Measurements from ENCODE around the gene GPN2. TPM values are rescaled to one million over a fixed set of nuclear protein-coding genes. Genes with fewer than 3 reads are reported as not detected.

GPN2 gene
- polyA plus RNA-seq, 1 donor (not counting 4 experiments of a cell fraction or from before 2014, with no cell fraction given): 31.9 TPM

GRCh38 chr1:26855636-26856035, 34.4 kb downstream of the GPN2 start:
- no peaks in the 10 kb centered on the region for H3K27me3 ChIP-seq (ENCODE audit: control insufficient read depth, extremely low read depth, insufficient read depth, low read length)
- no peaks in the 10 kb centered on the region for H3K9me1 ChIP-seq (ENCODE audit: control insufficient read depth, extremely low read depth, insufficient read depth, low read length)
- peak overlapping the region; percentile 100 for H3K27ac ChIP-seq (ENCODE audit: control insufficient read depth, insufficient read depth, low read length)
- TF ChIP-seq EZH2 (IDR thresholded peaks at IDR 0.05; ENCODE audit: low read length): no peak
- TF ChIP-seq, protein P1, sequence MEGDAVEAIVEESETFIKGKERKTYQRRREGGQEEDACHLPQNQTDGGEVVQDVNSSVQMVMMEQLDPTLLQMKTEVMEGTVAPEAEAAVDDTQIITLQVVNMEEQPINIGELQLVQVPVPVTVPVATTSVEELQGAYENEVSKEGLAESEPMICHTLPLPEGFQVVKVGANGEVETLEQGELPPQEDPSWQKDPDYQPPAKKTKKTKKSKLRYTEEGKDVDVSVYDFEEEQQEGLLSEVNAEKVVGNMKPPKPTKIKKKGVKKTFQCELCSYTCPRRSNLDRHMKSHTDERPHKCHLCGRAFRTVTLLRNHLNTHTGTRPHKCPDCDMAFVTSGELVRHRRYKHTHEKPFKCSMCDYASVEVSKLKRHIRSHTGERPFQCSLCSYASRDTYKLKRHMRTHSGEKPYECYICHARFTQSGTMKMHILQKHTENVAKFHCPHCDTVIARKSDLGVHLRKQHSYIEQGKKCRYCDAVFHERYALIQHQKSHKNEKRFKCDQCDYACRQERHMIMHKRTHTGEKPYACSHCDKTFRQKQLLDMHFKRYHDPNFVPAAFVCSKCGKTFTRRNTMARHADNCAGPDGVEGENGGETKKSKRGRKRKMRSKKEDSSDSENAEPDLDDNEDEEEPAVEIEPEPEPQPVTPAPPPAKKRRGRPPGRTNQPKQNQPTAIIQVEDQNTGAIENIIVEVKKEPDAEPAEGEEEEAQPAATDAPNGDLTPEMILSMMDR (optimal IDR thresholded peaks at IDR 0.05 in 1 of 3, IDR thresholded peaks at IDR 0.05 in 1 of 3, conservative IDR thresholded peaks at IDR 0.05 in 1 of 3; ENCODE audit: extremely low read depth in 1 of 3, insufficient read depth in 2 of 3, low read length in 3 of 3): no peak
- peak overlapping the region in 1 of 3 experiments; percentile 25 for H3K4me3 ChIP-seq (ENCODE audit: control insufficient read depth in 2 of 3, extremely low read depth in 1 of 3, insufficient read depth in 2 of 3, low read depth in 1 of 3, low read length in 3 of 3)
- no peaks in the 10 kb centered on the region for H4K20me1 ChIP-seq (ENCODE audit: control insufficient read depth, extremely low read depth, insufficient read depth, low read length)
- peak overlapping the region; percentile 67 for H3K9ac ChIP-seq (ENCODE audit: control insufficient read depth, extremely low read depth, insufficient read depth, low read length)
- dilution Hi-C loops (cut with MboI; ENCODE audit: extremely low pct_ligation_motif_present, low sequenced_read_pairs): no loop called here
- no peak overlapping the region for H2AFZ ChIP-seq (ENCODE audit: control insufficient read depth, low read length)
- no peaks in the 10 kb centered on the region for H3K79me2 ChIP-seq (ENCODE audit: control insufficient read depth, insufficient read depth, low read length)
- peaks cover 93% of the 10 kb centered on the region for H3K4me1 ChIP-seq (ENCODE audit: control insufficient read depth, extremely low read depth, insufficient read depth, low read length)
- peaks cover 4 to 25% of the 10 kb centered on the region in 2 experiments for H3K36me3 ChIP-seq (ENCODE audit: control insufficient read depth in 2 of 2, extremely low read depth in 1 of 2, insufficient read depth in 2 of 2, low read length in 2 of 2)
- FAIRE-seq: no peak
- H3K9me3 ChIP-seq (ENCODE audit: control insufficient read depth, low read depth, low read length): no peaks in the 10 kb centered on the region
- no peak for DNase-seq (ENCODE audit: low read depth, low spot score)
- H3K4me2 ChIP-seq (ENCODE audit: control insufficient read depth, extremely low read depth, insufficient read depth, low read depth, low read length): peak overlapping the region; percentile 72

- peak overlapping the region; percentile 67 for H3K9ac ChIP-seq (ENCODE audit: control insufficient read depth, extremely low read depth, insufficient read depth, low read length)
- no peaks in the 10 kb centered on the region for H3K9me3 ChIP-seq (ENCODE audit: control insufficient read depth, low read depth, low read length)
- H3K36me3 ChIP-seq (ENCODE audit: control insufficient read depth in 2 of 2, extremely low read depth in 1 of 2, insufficient read depth in 2 of 2, low read length in 2 of 2): peaks cover 9 to 32% of the 10 kb centered on the region in 2 experiments
- no peaks in the 10 kb centered on the region for H4K20me1 ChIP-seq (ENCODE audit: control insufficient read depth, extremely low read depth, insufficient read depth, low read length)
- H3K4me1 ChIP-seq (ENCODE audit: control insufficient read depth, extremely low read depth, insufficient read depth, low read length): peaks cover 94% of the 10 kb centered on the region
- no peaks in the 10 kb centered on the region for H3K9me1 ChIP-seq (ENCODE audit: control insufficient read depth, extremely low read depth, insufficient read depth, low read length)
- TF ChIP-seq, protein P1 (optimal IDR thresholded peaks at IDR 0.05 in 1 of 3, IDR thresholded peaks at IDR 0.05 in 1 of 3, conservative IDR thresholded peaks at IDR 0.05 in 1 of 3; ENCODE audit: extremely low read depth in 1 of 3, insufficient read depth in 2 of 3, low read length in 3 of 3): no peak
- no peak for TF ChIP-seq EZH2 (IDR thresholded peaks at IDR 0.05; ENCODE audit: low read length)
- H3K27me3 ChIP-seq (ENCODE audit: control insufficient read depth, extremely low read depth, insufficient read depth, low read length): no peaks in the 10 kb centered on the region
- H3K27ac ChIP-seq (ENCODE audit: control insufficient read depth, insufficient read depth, low read length): peak overlapping the region; percentile 100
- FAIRE-seq: peak; percentile 77
- H2AFZ ChIP-seq (ENCODE audit: control insufficient read depth, low read length): no peak overlapping the region
- H3K79me2 ChIP-seq (ENCODE audit: control insufficient read depth, insufficient read depth, low read length): no peaks in the 10 kb centered on the region
- peak overlapping the region in 1 of 3 experiments; percentile 25 for H3K4me3 ChIP-seq (ENCODE audit: control insufficient read depth in 2 of 3, extremely low read depth in 1 of 3, insufficient read depth in 2 of 3, low read depth in 1 of 3, low read length in 3 of 3)
- DNase-seq (ENCODE audit: low read depth, low spot score): no peak
- H3K4me2 ChIP-seq (ENCODE audit: control insufficient read depth, extremely low read depth, insufficient read depth, low read depth, low read length): peak overlapping the region; percentile 72
- dilution Hi-C loops (cut with MboI; ENCODE audit: extremely low pct_ligation_motif_present, low sequenced_read_pairs): no loop called here
Measured at GRCh38 chr1:26854906-26855305, 35.2 kb downstream of the GPN2 start.

Data from keratinocyte (primary cell).